GM23248 (cell line): ENCODE data around the gene JUN. TPM values are rescaled to one million over a fixed set of nuclear protein-coding genes. Genes with fewer than 3 reads are reported as not detected.

ENCODE experiments used
- DNase-seq: peaks from one replicate; pipeline ENCODE4 v3.0.0-alpha.2; 2015
- H2AFZ ChIP-seq: fragments of 200-600 bp; sonication (generic); 2 replicates; pipeline ENCODE4 v1.6.1; 2016; ENCODE audit warnings: antibody characterized with exemption
- H3F3A ChIP-seq: fragments of 200-600 bp; sonication (generic); 2 replicates; pipeline ENCODE4 v1.6.1; 2016; ENCODE audit warnings: mild to moderate bottlenecking, antibody characterized with exemption, mixed run types; ENCODE audit not compliant: insufficient read depth
- H3K27ac ChIP-seq: fragments of 200-600 bp; sonication (generic); 2 replicates; pipeline ENCODE4 v1.5.1; 2016; ENCODE audit warnings: mild to moderate bottlenecking
- H3K27me3 ChIP-seq: fragments of 200-600 bp; sonication (generic); replicated peaks from 2 replicates; pipeline ENCODE4 v1.6.1; 2016; ENCODE audit warnings: mild to moderate bottlenecking; ENCODE audit not compliant: insufficient read depth
- H3K36me3 ChIP-seq: fragments of 200-600 bp; sonication (generic); 2 replicates; pipeline ENCODE4 v1.6.1; 2016; ENCODE audit warnings: low read depth, mild to moderate bottlenecking
- H3K4me1 ChIP-seq: fragments of 200-600 bp; sonication (generic); 2 replicates; pipeline ENCODE4 v1.6.1; 2016; ENCODE audit warnings: mild to moderate bottlenecking; ENCODE audit not compliant: insufficient read depth
- H3K4me2 ChIP-seq: fragments of 200-600 bp; sonication (generic); one replicate; pipeline ENCODE4 v1.6.1; 2016; ENCODE audit warnings: mild to moderate bottlenecking; ENCODE audit not compliant: unreplicated experiment
- H3K4me3 ChIP-seq: fragments of 200-600 bp; sonication (generic); 2 replicates; pipeline ENCODE4 v1.5.1; 2016; ENCODE audit warnings: mild to moderate bottlenecking
- H3K79me2 ChIP-seq: fragments of 200-600 bp; sonication (generic); 2 replicates; pipeline ENCODE4 v1.6.1; 2016; ENCODE audit warnings: mild to moderate bottlenecking; ENCODE audit not compliant: insufficient read depth
- H3K9ac ChIP-seq: fragments of 200-600 bp; sonication (generic); 2 replicates; pipeline ENCODE4 v1.6.1; 2016; ENCODE audit warnings: mild to moderate bottlenecking
- H3K9me2 ChIP-seq: fragments of 200-600 bp; sonication (generic); 2 replicates; pipeline ENCODE4 v1.6.1; 2016; ENCODE audit warnings: mixed run types, mild to moderate bottlenecking, moderate library complexity; ENCODE audit not compliant: insufficient read depth
- H3K9me3 ChIP-seq: fragments of 200-600 bp; sonication (generic); one replicate; pipeline ENCODE4 v1.6.1; 2017; ENCODE audit warnings: low read depth
- H4K20me1 ChIP-seq: fragments of 200-600 bp; sonication (generic); 2 replicates; pipeline ENCODE4 v1.6.0; 2016; ENCODE audit not compliant: insufficient read depth
- EZH2 ChIP-seq: fragments of 200-600 bp; sonication (generic); IDR thresholded peaks from 2 replicates; pipeline ENCODE4 v1.6.1; 2018; ENCODE audit warnings: antibody characterized with exemption, mild to moderate bottlenecking; ENCODE audit not compliant: insufficient read depth, poor library complexity, severe bottlenecking
- EZH2phosphoT487 ChIP-seq: fragments of 200-600 bp; sonication (generic); IDR thresholded peaks from 2 replicates; pipeline ENCODE4 v1.6.1; 2018; ENCODE audit warnings: antibody characterized with exemption, moderate library complexity, mild to moderate bottlenecking, low read depth; ENCODE audit not compliant: insufficient read depth
- WGBS, 2 experiments: methylation state at CpG; one replicate each; pipeline ENCODE4 v1.1.6; 2015 to 2017; ENCODE audit warnings: low lambda C conversion rate in 2 of 2, low coverage in 1 of 2; ENCODE audit errors: missing lambda C conversion rate in 2 of 2; 5-methylcytosine and 5-hydroxymethylcytosine counted together
- in situ Hi-C: fragments of 300-500 bp; cut with MboI; formaldehyde crosslinking; loops from 2 replicates; pipeline ENCODE4 v1.15.0; 2020
- polyA plus RNA-seq: library from polyadenylated mRNA; unstranded; fragments of >200 nt; fragmentation: Nextera tagmentation; extraction: Ambion mirVana; gene quantifications from 2 replicates; pipeline ENCODE4 v1.2.1, GENCODE V29; 2016
- total RNA-seq: library from RNA; depleted of rRNA; stranded (reverse); fragments of >200 nt; shearing (Covaris generic); gene quantifications from 2 replicates; pipeline ENCODE4 v1.2.3, GENCODE V29; 2014

Gene JUN
- total and polyA plus RNA-seq, 2 experiments from 2014 or later = 45.3 to 112 TPM

DNA sequence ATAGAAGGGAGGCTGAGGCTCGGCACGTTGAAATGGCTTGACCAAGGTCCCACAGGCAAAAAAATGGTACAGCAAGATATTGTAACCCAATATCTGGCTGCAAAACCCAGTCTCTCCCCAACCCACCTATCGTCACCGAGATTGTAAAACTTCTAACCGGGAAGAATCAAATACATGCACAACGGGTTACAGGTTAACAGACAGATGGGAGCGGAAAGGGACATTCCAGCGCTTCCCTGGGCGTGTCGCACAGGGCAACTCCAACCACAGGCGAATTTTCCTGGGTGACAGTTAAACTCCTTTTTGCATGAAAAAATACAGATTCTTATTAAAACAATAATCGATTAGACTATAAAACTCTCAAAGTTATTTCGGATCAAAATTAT lies 31.8 kb upstream of the JUN start:
- Histone ChIP-seq H3K4me2 (peak overlapping the region; percentile 86), H3K9me2 (no peaks in the 10 kb centered on the region), H3K27ac (peak overlapping the region; percentile 85), H3K9me3 (no peaks in the 10 kb centered on the region), H4K20me1 (no peaks in the 10 kb centered on the region), H3K79me2 (no peaks in the 10 kb centered on the region), H3K9ac (peak overlapping the region; percentile 85), H3K27me3 (no peaks in the 10 kb centered on the region), H3K4me1 (peaks cover 32% of the 10 kb centered on the region), H2AFZ (peak overlapping the region; percentile 83), H3K36me3 (no peaks in the 10 kb centered on the region), H3K4me3 (peak overlapping the region; percentile 81), H3F3A (peaks cover 33% of the 10 kb centered on the region)
- WGBS, 2 experiments = 6 to 8% methylated on average over 13 of the region's 13 CpGs
- DNase-seq = peak; percentile 48
- TF ChIP-seq EZH2 = no peak
- TF ChIP-seq EZH2phosphoT487 = no peak
- in situ Hi-C loops = no loop called here

- H3K27me3 ChIP-seq = no peaks in the 10 kb centered on the region
- H3K27ac ChIP-seq = peak overlapping the region; percentile 85
- peak overlapping the region; percentile 86 for H3K4me2 ChIP-seq
- peak overlapping the region; percentile 85 for H3K9ac ChIP-seq
- no peaks in the 10 kb centered on the region for H3K9me3 ChIP-seq
- TF ChIP-seq EZH2phosphoT487 = no peak
- TF ChIP-seq EZH2 = no peak
- H3K4me1 ChIP-seq = peaks cover 32% of the 10 kb centered on the region
- H3K4me3 ChIP-seq = peak overlapping the region; percentile 81
- no peaks in the 10 kb centered on the region for H3K79me2 ChIP-seq
- H3K9me2 ChIP-seq = no peaks in the 10 kb centered on the region
- peak; percentile 83 for DNase-seq
- no peaks in the 10 kb centered on the region for H3K36me3 ChIP-seq
- peak overlapping the region; percentile 83 for H2AFZ ChIP-seq
- peaks cover 36% of the 10 kb centered on the region for H3F3A ChIP-seq
- no peaks in the 10 kb centered on the region for H4K20me1 ChIP-seq
- in situ Hi-C loops = no loop called here
- 37 to 53% methylated on average over 35 to 36 of the region's 36 CpGs for WGBS, 2 experiments
These were observed 31.3 kb upstream of the JUN start for GRCh38 chr1:58815069-58815685.

DNA sequence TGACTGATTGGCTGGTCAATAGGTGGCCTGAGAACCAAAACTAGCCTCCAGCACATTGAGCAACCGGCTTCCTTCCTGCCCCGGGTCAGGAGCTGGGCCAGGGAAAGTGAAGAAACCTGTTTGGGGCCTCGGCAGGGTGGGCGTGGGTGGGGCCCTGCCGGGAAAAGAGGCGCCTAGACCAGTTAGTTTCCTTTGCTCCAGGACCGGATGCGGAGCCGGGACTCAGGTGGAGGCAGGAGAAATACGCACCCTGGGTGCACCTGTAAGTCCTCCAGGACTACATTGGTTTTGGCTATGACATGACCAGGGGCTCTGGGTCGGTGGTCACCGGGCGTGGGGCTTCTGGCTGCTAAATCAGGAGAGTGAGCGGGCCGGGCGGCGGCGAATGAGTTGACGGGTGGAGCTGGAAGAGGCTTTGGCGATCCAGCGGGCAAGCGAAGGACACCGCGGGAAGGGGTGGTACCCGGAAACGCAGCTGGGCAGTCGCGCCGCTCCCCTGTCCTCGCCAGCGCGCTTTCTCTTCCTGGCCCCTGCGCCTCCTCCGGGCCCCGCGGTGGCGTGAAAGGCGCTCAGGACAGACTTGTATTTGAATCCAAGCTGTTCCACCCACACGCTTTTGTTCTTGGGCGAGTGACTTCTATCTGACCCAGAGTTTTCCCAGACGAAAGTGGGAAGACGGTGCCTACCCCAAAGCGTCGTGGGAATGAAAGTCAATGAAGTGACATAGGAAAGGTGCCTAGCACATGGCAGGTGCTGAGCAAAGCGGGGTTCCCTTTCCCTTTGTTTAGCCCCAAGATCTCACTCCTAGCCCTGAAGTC lies 30.6 kb upstream of the JUN start:
- Histone ChIP-seq H3K27ac (peak overlapping the region; percentile 85), H3K4me3 (no peak overlapping the region), H2AFZ (peak overlapping the region; percentile 83), H3K9me2 (no peaks in the 10 kb centered on the region), H3K79me2 (no peaks in the 10 kb centered on the region), H4K20me1 (no peaks in the 10 kb centered on the region), H3K9ac (peak overlapping the region; percentile 85), H3K9me3 (no peaks in the 10 kb centered on the region), H3F3A (peaks cover 42% of the 10 kb centered on the region), H3K4me1 (peaks cover 39% of the 10 kb centered on the region), H3K27me3 (no peaks in the 10 kb centered on the region), H3K4me2 (no peak overlapping the region), H3K36me3 (no peaks in the 10 kb centered on the region)
- 94% methylated on average over 38 to 45 of the region's 45 CpGs for WGBS, 2 experiments
- DNase-seq = no peak
- no peak for TF ChIP-seq EZH2
- TF ChIP-seq EZH2phosphoT487 = no peak
- in situ Hi-C loops = no loop called here

DNA sequence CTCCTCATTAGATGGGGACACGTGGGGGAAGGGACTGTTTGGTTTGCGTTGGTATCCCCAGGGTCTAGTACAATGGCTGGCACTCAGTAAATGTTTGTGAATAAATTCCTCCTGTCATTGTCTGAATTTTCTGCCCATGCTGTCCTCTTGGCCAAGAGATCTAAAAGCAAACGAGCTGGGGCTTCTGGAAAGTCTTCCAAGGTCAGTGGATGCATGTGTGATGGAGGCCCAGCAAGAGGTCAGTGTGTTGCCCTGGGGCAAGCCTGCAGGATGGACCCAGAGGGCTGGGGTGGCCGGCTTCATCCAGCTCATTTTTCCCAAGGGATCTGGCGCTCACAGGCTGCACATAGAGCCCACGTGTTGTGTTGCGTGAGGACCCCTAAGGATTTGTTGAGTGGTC lies 30.0 kb upstream of the JUN start:
- H3K79me2 ChIP-seq = no peaks in the 10 kb centered on the region
- H3K27me3 ChIP-seq = no peaks in the 10 kb centered on the region
- no peak overlapping the region for H3K4me2 ChIP-seq
- in situ Hi-C loops = no loop called here
- H3K9ac ChIP-seq = no peak overlapping the region
- DNase-seq = no peak
- peaks cover 42% of the 10 kb centered on the region for H3K4me1 ChIP-seq
- H2AFZ ChIP-seq = no peak overlapping the region
- no peaks in the 10 kb centered on the region for H3K9me2 ChIP-seq
- no peak overlapping the region for H3K4me3 ChIP-seq
- no peaks in the 10 kb centered on the region for H3K9me3 ChIP-seq
- no peak for TF ChIP-seq EZH2
- no peak for TF ChIP-seq EZH2phosphoT487
- H3K27ac ChIP-seq = no peak overlapping the region
- no peaks in the 10 kb centered on the region for H3K36me3 ChIP-seq
- WGBS, 2 experiments = 76 to 80% methylated on average over 7 of the region's 7 CpGs
- peaks cover 41% of the 10 kb centered on the region for H3F3A ChIP-seq
- H4K20me1 ChIP-seq = no peaks in the 10 kb centered on the region
